SK-N-SH (cell line): ENCODE results near the gene TRIM14. TPM values are rescaled to one million over a fixed set of nuclear protein-coding genes. Genes with fewer than 3 reads are reported as not detected.

ENCODE experiments used
- CTCF ChIA-PET: fragments of 300-600, 350-600 bp; formaldehyde crosslinking; extraction: SDS; loops from one replicate; lab custom pipeline; 2021; lab: Yijun Ruan, JAX
- POLR2A ChIA-PET: fragments of 350-600 bp; sonication (Branson Sonifier 250); formaldehyde crosslinking; extraction: SDS; loops from one replicate; lab custom pipeline; 2020; ENCODE audit warnings: antibody characterized with exemption, inconsistent platforms; lab: Yijun Ruan, JAX
- DNase-seq: peaks from one replicate; pipeline ENCODE4 v3.0.0; 2012
- H2AFZ ChIP-seq: fragments of 200-600 bp; sonication (generic); 2 replicates; pipeline ENCODE4 v1.8.1; 2016; ENCODE audit warnings: antibody characterized with exemption, mild to moderate bottlenecking, low read depth
- H3F3A ChIP-seq: fragments of 200-600 bp; sonication (generic); replicated peaks from 2 replicates; pipeline ENCODE3; 2016; ENCODE audit warnings: antibody characterized with exemption, mild to moderate bottlenecking; ENCODE audit not compliant: insufficient read depth
- H3K27ac ChIP-seq, 2 experiments: fragments of 200-500 bp in 1 of 2; fragments of 200-600 bp in 1 of 2; sonication (Bioruptor generic) in 1 of 2; sonication (generic), shearing (Covaris generic) in 1 of 2; 2 replicates each; pipeline versions ENCODE4 v1.5.1 to v1.6.1; 2014 to 2016; ENCODE audit warnings: low read depth in 2 of 2, inconsistent platforms in 1 of 2, low read length in 1 of 2, mild to moderate bottlenecking in 1 of 2, mixed read lengths in 1 of 2
- H3K27me3 ChIP-seq: fragments of 200-600 bp; sonication (generic), shearing (Covaris generic); 2 replicates; pipeline ENCODE4 v1.6.1; 2016; ENCODE audit warnings: mixed run types; ENCODE audit not compliant: insufficient read depth
- H3K36me3 ChIP-seq, 2 experiments: fragments of 200-500 bp in 1 of 2; fragments of 200-600 bp in 1 of 2; sonication (Bioruptor generic) in 1 of 2; sonication (generic) in 1 of 2; replicated peaks in 1 of 2; 2 replicates each; pipeline versions ENCODE3 to v1.5.1; 2014 to 2016; ENCODE audit warnings: low read length in 1 of 2, mild to moderate bottlenecking in 1 of 2; ENCODE audit not compliant: insufficient read depth in 2 of 2, control insufficient read depth in 1 of 2
- H3K4me1 ChIP-seq, 2 experiments: fragments of 200-500 bp in 1 of 2; fragments of 200-600 bp in 1 of 2; sonication (Bioruptor generic) in 1 of 2; sonication (generic), shearing (Covaris generic) in 1 of 2; 2 replicates each; pipeline versions ENCODE4 v1.5.1 to v1.6.1; 2014 to 2016; ENCODE audit warnings: low read depth in 1 of 2, low read length in 1 of 2, mixed run types in 1 of 2; ENCODE audit not compliant: insufficient read depth in 2 of 2, control insufficient read depth in 1 of 2
- H3K4me2 ChIP-seq: fragments of 200-600 bp; sonication (generic), shearing (Covaris generic); 2 replicates; pipeline ENCODE4 v1.6.1; 2017; ENCODE audit warnings: mixed run types
- H3K4me3 ChIP-seq, 2 experiments: fragments of 200-500 bp in 1 of 2; fragments of 200-600 bp in 1 of 2; sonication (Bioruptor generic) in 1 of 2; sonication (generic), shearing (Covaris generic) in 1 of 2; 2 replicates each; pipeline versions ENCODE4 v1.5.1 to v1.8.1; 2014 to 2016; ENCODE audit warnings: low read depth in 2 of 2, inconsistent platforms in 1 of 2, low read length in 1 of 2, mild to moderate bottlenecking in 1 of 2, mixed read lengths in 1 of 2, moderate library complexity in 1 of 2
- H3K79me2 ChIP-seq: fragments of 200-600 bp; sonication (generic); 2 replicates; pipeline ENCODE4 v1.8.1; 2017; ENCODE audit warnings: mild to moderate bottlenecking; ENCODE audit not compliant: insufficient read depth
- H3K9ac ChIP-seq: fragments of 200-600 bp; sonication (generic); 2 replicates; pipeline ENCODE4 v1.6.1; 2017; ENCODE audit warnings: mixed run types
- H3K9me2 ChIP-seq: fragments of 200-600 bp; sonication (generic); 2 replicates; pipeline ENCODE4 v1.6.1; 2017; ENCODE audit warnings: mixed run types
- H3K9me3 ChIP-seq: fragments of 200-600 bp; sonication (generic); 2 replicates; pipeline ENCODE4 v1.6.1; 2017; ENCODE audit warnings: mixed run types, mild to moderate bottlenecking, moderate library complexity
- H4K20me1 ChIP-seq: fragments of 200-600 bp; sonication (generic); 2 replicates; pipeline ENCODE4 v1.6.1; 2017; ENCODE audit warnings: mild to moderate bottlenecking, mixed run types; ENCODE audit not compliant: insufficient read depth
- EP300 ChIP-seq, 2 experiments: IDR thresholded peaks; 2 replicates each; pipeline versions ENCODE4 v1.4.0 to v1.6.1; 2012; ENCODE audit warnings: borderline replicate concordance in 1 of 2, low read depth in 1 of 2, low read length in 1 of 2
- EZH2phosphoT487 ChIP-seq: fragments of 200-600 bp; sonication (generic); IDR thresholded peaks from 2 replicates; pipeline ENCODE4 v1.6.1; 2017; ENCODE audit warnings: low read depth, mixed run types, mild to moderate bottlenecking, antibody characterized with exemption, moderate library complexity, borderline replicate concordance
- FOSL2 ChIP-seq: IDR thresholded peaks from 2 replicates; pipeline ENCODE4 v1.4.0; 2012; ENCODE audit warnings: low read depth, mild to moderate bottlenecking, moderate library complexity, borderline replicate concordance
- FOXJ3 ChIP-seq: sonication (generic); formaldehyde crosslinking; IDR thresholded peaks from 2 replicates; pipeline ENCODE4 v1.5.1; 2020; ENCODE audit warnings: mild to moderate bottlenecking, missing genetic modification reagents
- MXI1 ChIP-seq: IDR thresholded peaks from 2 replicates; pipeline ENCODE4 v1.6.1; 2012; ENCODE audit warnings: mild to moderate bottlenecking, low read depth, low read length, improper control_type of control experiment
- NRF1 ChIP-seq: IDR thresholded peaks from 2 replicates; pipeline ENCODE4 v1.6.1; 2012; ENCODE audit warnings: low read depth, mild to moderate bottlenecking, low read length
- POLR2AphosphoS5 ChIP-seq: IDR thresholded peaks from 2 replicates; pipeline ENCODE4 v1.6.1; 2012; ENCODE audit warnings: low read depth, low read length
- RAD21 ChIP-seq: IDR thresholded peaks from 2 replicates; pipeline ENCODE4 v1.6.1; 2012; ENCODE audit warnings: mild to moderate bottlenecking, low read length
- RCOR1 ChIP-seq: fragments of 150-350 bp; IDR thresholded peaks from 2 replicates; pipeline ENCODE4 v1.6.1; 2017; ENCODE audit warnings: antibody characterized with exemption, low read length
- RFX5 ChIP-seq: IDR thresholded peaks from 2 replicates; pipeline ENCODE4 v1.6.1; 2012; ENCODE audit warnings: mild to moderate bottlenecking, improper control_type of control experiment, low read length
- SIN3A ChIP-seq: IDR thresholded peaks from 2 replicates; pipeline ENCODE4 v1.6.1; 2012; ENCODE audit warnings: low read depth, mild to moderate bottlenecking, low read length, moderate library complexity, borderline replicate concordance
- TAF1 ChIP-seq: IDR thresholded peaks from 2 replicates; pipeline ENCODE4 v1.6.1; 2012; ENCODE audit warnings: low read depth, mild to moderate bottlenecking, low read length, moderate library complexity, borderline replicate concordance
- TEAD4 ChIP-seq: IDR thresholded peaks from 2 replicates; pipeline ENCODE4 v1.4.0; 2012; ENCODE audit warnings: mild to moderate bottlenecking, borderline replicate concordance; ENCODE audit not compliant: insufficient read depth
- WGBS: methylation state at CpG from one replicate; pipeline ENCODE4 v1.1.6; 2017; ENCODE audit warnings: low lambda C conversion rate; 5-methylcytosine and 5-hydroxymethylcytosine counted together
- polyA plus RNA-seq, 3 experiments: library from polyadenylated mRNA; depleted of rRNA; stranded (reverse); fragments of >200 nt; gene quantifications; 2 replicates each; pipeline ENCODE4 v1.2.3, GENCODE V29; 2012
- TF ChIP-seq, protein P1 (sequence below): IDR thresholded peaks from 2 replicates; pipeline ENCODE4 v1.4.0; 2012; ENCODE audit warnings: low read depth
- TF ChIP-seq, protein P2 (sequence below): fragments of 200-600 bp; sonication (generic); IDR thresholded peaks from 2 replicates; pipeline ENCODE4 v1.6.1; 2017; ENCODE audit warnings: antibody characterized with exemption, mild to moderate bottlenecking, moderate library complexity
- TF ChIP-seq, protein P3 (sequence below): IDR thresholded peaks from 2 replicates; pipeline ENCODE4 v1.6.1; 2012; ENCODE audit warnings: mild to moderate bottlenecking, low read depth, low read length, moderate library complexity

Gene TRIM14
- polyA plus RNA-seq, 1 of the 3 experiments (the other 2 are of a cell fraction), result 15.3 TPM

DNA sequence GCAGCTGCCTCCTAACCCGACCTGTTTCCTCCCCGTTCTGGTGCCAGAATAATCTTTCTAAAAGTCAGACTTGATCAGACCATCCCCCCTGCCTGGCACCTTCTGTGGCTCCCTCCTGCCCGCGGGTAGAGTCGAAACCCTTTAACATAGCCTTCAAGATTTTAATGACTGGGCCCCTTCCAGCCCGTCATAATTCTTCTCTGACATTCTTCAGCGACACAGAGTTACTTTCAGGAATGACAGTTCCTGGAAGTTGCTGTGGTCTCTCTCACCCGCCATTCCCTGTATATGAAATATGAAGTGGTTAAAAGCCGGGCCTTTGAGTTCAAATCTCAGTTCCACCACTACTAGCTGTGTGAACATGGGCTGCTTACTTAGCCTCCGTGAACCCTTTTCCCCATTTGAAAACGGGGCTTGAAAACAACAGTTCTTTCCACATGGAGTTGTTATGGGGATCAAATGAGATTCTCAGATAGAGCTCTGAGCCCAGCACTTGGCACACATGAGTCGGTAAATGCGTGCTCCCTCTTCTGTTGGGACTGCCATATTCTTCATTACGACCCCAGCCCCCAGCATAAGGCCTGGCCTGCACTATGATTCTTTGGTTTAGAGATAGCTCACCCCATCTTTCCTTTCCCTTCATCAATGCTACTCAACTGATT, 61.8 kb downstream of the TRIM14 start:
- no peak for DNase-seq
- no peaks in the 10 kb centered on the region for H3K9me3 ChIP-seq
- H3K4me1 ChIP-seq, result peaks cover 3 to 12% of the 10 kb centered on the region in 2 experiments; a peak in 2 of 4 replicates
- H3K36me3 ChIP-seq, result peaks cover 2 to 16% of the 10 kb centered on the region in 2 experiments
- no peaks in the 10 kb centered on the region for H3K27me3 ChIP-seq
- no peaks in the 10 kb centered on the region for H3K9me2 ChIP-seq
- peak overlapping the region; percentile 82 for H3K4me2 ChIP-seq
- H3K79me2 ChIP-seq, result peaks cover 44% of the 10 kb centered on the region
- WGBS, result 18% methylated on average over 14 of the region's 14 CpGs
- TF ChIP-seq TAF1, result no peak
- TF ChIP-seq SIN3A, result 0 out of 2 replicates have a peak, but pooled peaks have one; percentile 6
- TF ChIP-seq, all 33 proteins: peak for 1
- Histone ChIP-seq H3K9ac (peak overlapping the region; percentile 76), H3K27ac (peak overlapping the region; percentile 81 to 83), H2AFZ (peak overlapping the region; percentile 85), H3F3A (peaks cover 8% of the 10 kb centered on the region), H3K4me3 (peak overlapping the region; percentile 67 to 96), H4K20me1 (no peaks in the 10 kb centered on the region)
- POLR2A ChIA-PET, result interaction anchor here (1.4 to 2.8 kb wide), 2 partner anchors 135 to 199 kb away, joined by 11 to 17 read pairs; partner anchors contain the start of genes TBC1D2 and TRMO
- CTCF ChIA-PET, result interaction anchor here (0.5 to 3.9 kb wide), 10 partner anchors 11 to 207 kb away, joined by 3 to 22 read pairs (median 4); partner anchors contain the start of genes TRIM14 and TRMO

DNA sequence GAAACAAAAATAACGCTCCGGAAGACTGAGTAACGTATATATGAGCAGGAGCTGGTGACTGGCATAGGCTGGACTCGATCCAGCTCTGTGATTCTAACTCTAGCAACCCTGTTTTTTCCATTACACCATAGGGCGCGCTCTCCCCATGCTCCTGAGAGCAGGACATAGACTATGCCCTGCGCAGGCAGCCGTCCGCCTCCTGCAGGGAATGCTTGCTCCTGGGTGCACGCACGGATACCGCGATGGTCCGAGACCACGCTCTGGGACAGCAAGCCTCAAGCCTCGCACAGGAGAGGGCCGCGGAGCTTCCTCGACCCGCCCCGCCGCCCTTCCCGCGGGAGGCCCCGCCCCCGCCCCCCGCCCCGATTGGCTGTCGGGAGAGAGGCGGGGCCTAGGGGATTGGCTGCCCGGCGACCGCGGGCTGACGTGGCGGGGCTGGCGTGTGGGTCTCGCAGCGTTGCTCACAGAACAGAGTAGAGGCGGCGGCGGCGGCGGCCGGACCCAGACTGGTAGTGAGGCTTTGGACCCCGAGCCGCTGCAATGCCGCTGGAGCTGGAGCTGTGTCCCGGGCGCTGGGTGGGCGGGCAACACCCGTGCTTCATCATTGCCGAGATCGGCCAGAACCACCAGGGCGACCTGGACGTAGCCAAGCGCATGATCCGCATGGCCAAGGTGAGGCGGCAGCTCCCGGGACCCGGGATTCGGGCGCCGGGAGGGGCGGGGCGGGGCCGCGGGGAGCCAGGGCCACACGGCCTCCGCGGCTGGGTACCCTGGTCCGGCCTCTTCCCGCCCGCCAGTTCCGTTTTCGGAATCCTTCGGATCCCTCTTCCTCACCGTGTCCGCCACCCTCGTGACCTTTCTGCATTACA, 62.5 kb downstream of the TRIM14 start, which contains the start of gene NANS:
Gene NANS (plus strand): TSS at position 464 of the 869 bp plus-strand sequence. CDS start 77 bp downstream, at position 541.
- H3K79me2 ChIP-seq, result peaks cover 44% of the 10 kb centered on the region
- H4K20me1 ChIP-seq, result no peaks in the 10 kb centered on the region
- peak within 1 kb of the TSS; percentile 76 for H3K9ac ChIP-seq
- H3K4me1 ChIP-seq, result peaks cover 3 to 12% of the 10 kb centered on the region in 2 experiments; a peak in 2 of 4 replicates
- peaks cover 2 to 9% of the 10 kb centered on the region in 2 experiments for H3K36me3 ChIP-seq
- under 1% methylated on average over 15 of the region's 80 CpGs for WGBS
- DNase-seq, result peak; percentile 98
- POLR2A ChIA-PET, result interaction anchor here (1.0 to 2.8 kb wide), 3 partner anchors 73 to 199 kb away, joined by 3 to 17 read pairs (median 11); partner anchors contain the start of genes ANP32B, TBC1D2 and TRMO
- no peaks in the 10 kb centered on the region for H3K9me3 ChIP-seq
- H3K9me2 ChIP-seq, result no peaks in the 10 kb centered on the region
- peak within 1 kb of the TSS; percentile 81 to 85 for H3K27ac ChIP-seq
- CTCF ChIA-PET, result interaction anchor here (0.7 to 3.9 kb wide), 8 partner anchors 12 to 492 kb away, joined by 3 to 22 read pairs (median 5); partner anchors contain the start of genes TRIM14 and TRMO
- peaks cover 8% of the 10 kb centered on the region for H3F3A ChIP-seq
- H3K27me3 ChIP-seq, result no peaks in the 10 kb centered on the region
- peak within 1 kb of the TSS; percentile 82 for H3K4me2 ChIP-seq
- H3K4me3 ChIP-seq, result peak within 1 kb of the TSS; percentile 67 to 96
- H2AFZ ChIP-seq, result peak within 1 kb of the TSS; percentile 85
- TF ChIP-seq MXI1 (peak; percentile 72; the same call in 1 of the 2 replicates), FOXJ3 (CRISPR knock-in tag) (peak; percentile 52; the same call in 1 of the 2 replicates), TEAD4 (no peak), RAD21 (peak; percentile 33), EP300 (IDR thresholded peaks at IDR 0.05; ENCODE audit: borderline replicate concordance in 1 of 2, low read depth in 1 of 2, low read length in 1 of 2) (peak in 1 of 2 experiments; percentile 41; a peak in 1 of 4 replicates), TAF1 (peak; percentile 79; the same call in 1 of the 2 replicates), NRF1 (peak; percentile 76), EZH2phosphoT487 (no peak), RFX5 (no peak), POLR2AphosphoS5 (peak; percentile 93), RCOR1 (peak; percentile 50; the same call in 1 of the 2 replicates), FOSL2 (0 out of 2 replicates have a peak, but pooled peaks have one; percentile 1)
- TF ChIP-seq, protein P1, sequence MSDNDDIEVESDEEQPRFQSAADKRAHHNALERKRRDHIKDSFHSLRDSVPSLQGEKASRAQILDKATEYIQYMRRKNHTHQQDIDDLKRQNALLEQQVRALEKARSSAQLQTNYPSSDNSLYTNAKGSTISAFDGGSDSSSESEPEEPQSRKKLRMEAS, result peak; percentile 80
- TF ChIP-seq, protein P2, sequence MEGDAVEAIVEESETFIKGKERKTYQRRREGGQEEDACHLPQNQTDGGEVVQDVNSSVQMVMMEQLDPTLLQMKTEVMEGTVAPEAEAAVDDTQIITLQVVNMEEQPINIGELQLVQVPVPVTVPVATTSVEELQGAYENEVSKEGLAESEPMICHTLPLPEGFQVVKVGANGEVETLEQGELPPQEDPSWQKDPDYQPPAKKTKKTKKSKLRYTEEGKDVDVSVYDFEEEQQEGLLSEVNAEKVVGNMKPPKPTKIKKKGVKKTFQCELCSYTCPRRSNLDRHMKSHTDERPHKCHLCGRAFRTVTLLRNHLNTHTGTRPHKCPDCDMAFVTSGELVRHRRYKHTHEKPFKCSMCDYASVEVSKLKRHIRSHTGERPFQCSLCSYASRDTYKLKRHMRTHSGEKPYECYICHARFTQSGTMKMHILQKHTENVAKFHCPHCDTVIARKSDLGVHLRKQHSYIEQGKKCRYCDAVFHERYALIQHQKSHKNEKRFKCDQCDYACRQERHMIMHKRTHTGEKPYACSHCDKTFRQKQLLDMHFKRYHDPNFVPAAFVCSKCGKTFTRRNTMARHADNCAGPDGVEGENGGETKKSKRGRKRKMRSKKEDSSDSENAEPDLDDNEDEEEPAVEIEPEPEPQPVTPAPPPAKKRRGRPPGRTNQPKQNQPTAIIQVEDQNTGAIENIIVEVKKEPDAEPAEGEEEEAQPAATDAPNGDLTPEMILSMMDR, result peak; percentile 18; the same call in 1 of the 2 replicates
- TF ChIP-seq, protein P3, sequence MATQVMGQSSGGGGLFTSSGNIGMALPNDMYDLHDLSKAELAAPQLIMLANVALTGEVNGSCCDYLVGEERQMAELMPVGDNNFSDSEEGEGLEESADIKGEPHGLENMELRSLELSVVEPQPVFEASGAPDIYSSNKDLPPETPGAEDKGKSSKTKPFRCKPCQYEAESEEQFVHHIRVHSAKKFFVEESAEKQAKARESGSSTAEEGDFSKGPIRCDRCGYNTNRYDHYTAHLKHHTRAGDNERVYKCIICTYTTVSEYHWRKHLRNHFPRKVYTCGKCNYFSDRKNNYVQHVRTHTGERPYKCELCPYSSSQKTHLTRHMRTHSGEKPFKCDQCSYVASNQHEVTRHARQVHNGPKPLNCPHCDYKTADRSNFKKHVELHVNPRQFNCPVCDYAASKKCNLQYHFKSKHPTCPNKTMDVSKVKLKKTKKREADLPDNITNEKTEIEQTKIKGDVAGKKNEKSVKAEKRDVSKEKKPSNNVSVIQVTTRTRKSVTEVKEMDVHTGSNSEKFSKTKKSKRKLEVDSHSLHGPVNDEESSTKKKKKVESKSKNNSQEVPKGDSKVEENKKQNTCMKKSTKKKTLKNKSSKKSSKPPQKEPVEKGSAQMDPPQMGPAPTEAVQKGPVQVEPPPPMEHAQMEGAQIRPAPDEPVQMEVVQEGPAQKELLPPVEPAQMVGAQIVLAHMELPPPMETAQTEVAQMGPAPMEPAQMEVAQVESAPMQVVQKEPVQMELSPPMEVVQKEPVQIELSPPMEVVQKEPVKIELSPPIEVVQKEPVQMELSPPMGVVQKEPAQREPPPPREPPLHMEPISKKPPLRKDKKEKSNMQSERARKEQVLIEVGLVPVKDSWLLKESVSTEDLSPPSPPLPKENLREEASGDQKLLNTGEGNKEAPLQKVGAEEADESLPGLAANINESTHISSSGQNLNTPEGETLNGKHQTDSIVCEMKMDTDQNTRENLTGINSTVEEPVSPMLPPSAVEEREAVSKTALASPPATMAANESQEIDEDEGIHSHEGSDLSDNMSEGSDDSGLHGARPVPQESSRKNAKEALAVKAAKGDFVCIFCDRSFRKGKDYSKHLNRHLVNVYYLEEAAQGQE, result no peak
